Trophoblast cell (in vitro differentiated cells and primary cell): Measurements from ENCODE around the gene NCOA6.

Experiments used
- DNase-seq, 2 donors: peaks; one replicate each; pipeline ENCODE4 v3.0.0-alpha.2; 2016
- H2AFZ ChIP-seq: 2 replicates; pipeline ENCODE4 v1.6.1; 2013; ENCODE audit warnings: low read length, moderate library complexity, mild to moderate bottlenecking; ENCODE audit not compliant: insufficient read depth, poor library complexity
- H2AK5ac ChIP-seq: 2 replicates; pipeline ENCODE4 v1.6.1; 2013; ENCODE audit warnings: mild to moderate bottlenecking, low read length
- H2BK120ac ChIP-seq: 2 replicates; pipeline ENCODE4 v1.6.1; 2013; ENCODE audit warnings: low read length, mild to moderate bottlenecking, moderate library complexity; ENCODE audit not compliant: insufficient read depth, poor library complexity
- H2BK12ac ChIP-seq: 2 replicates; pipeline ENCODE4 v1.6.1; 2013; ENCODE audit warnings: mild to moderate bottlenecking, low read length, moderate library complexity
- H2BK5ac ChIP-seq: 2 replicates; pipeline ENCODE4 v1.6.1; 2013; ENCODE audit warnings: low read length, low read depth, moderate library complexity, mild to moderate bottlenecking; ENCODE audit not compliant: poor library complexity
- H3K14ac ChIP-seq: 2 replicates; pipeline ENCODE4 v1.6.1; 2013; ENCODE audit warnings: mild to moderate bottlenecking, low read length
- H3K18ac ChIP-seq: 2 replicates; pipeline ENCODE4 v1.6.1; 2013; ENCODE audit warnings: mild to moderate bottlenecking, low read length
- H3K23ac ChIP-seq: 2 replicates; pipeline ENCODE4 v1.6.1; 2013; ENCODE audit warnings: low read length
- H3K27ac ChIP-seq: 2 replicates; pipeline ENCODE4 v1.5.1; 2013; ENCODE audit warnings: low read depth, mild to moderate bottlenecking, inconsistent platforms, low read length, moderate library complexity
- H3K27me3 ChIP-seq: 2 replicates; pipeline ENCODE4 v1.6.1; 2013; ENCODE audit warnings: inconsistent platforms, mild to moderate bottlenecking, low read length, moderate library complexity; ENCODE audit not compliant: insufficient read depth
- H3K36me3 ChIP-seq, 2 experiments: 1 replicate in 1 of 2; 2 replicates in 1 of 2; pipeline ENCODE4 v1.6.1; 2013; ENCODE audit warnings: low read length in 2 of 2, mild to moderate bottlenecking in 2 of 2, moderate library complexity in 1 of 2; ENCODE audit not compliant: insufficient read depth in 2 of 2, control insufficient read depth in 1 of 2
- H3K4ac ChIP-seq: 2 replicates; pipeline ENCODE4 v1.6.1; 2013; ENCODE audit warnings: low read depth, mild to moderate bottlenecking, low read length, moderate library complexity
- H3K4me1 ChIP-seq, 2 experiments: 1 replicate in 1 of 2; 2 replicates in 1 of 2; pipeline ENCODE4 v1.6.1; 2013; ENCODE audit warnings: low read length in 2 of 2, mild to moderate bottlenecking in 2 of 2, moderate library complexity in 1 of 2; ENCODE audit not compliant: insufficient read depth in 2 of 2, control insufficient read depth in 1 of 2
- H3K4me2 ChIP-seq: 2 replicates; pipeline ENCODE4 v1.6.1; 2013; ENCODE audit warnings: inconsistent platforms, mild to moderate bottlenecking, low read length, moderate library complexity
- H3K4me3 ChIP-seq: 2 replicates; pipeline ENCODE4 v1.5.1; 2013; ENCODE audit warnings: mild to moderate bottlenecking, low read depth, low read length, inconsistent platforms
- H3K79me1 ChIP-seq: one replicate; pipeline ENCODE4 v1.6.1; 2013; ENCODE audit warnings: low read length
- H3K79me2 ChIP-seq: 2 replicates; pipeline ENCODE4 v1.6.1; 2013; ENCODE audit warnings: low read length, mild to moderate bottlenecking; ENCODE audit not compliant: control insufficient read depth, insufficient read depth, poor library complexity
- H3K9ac ChIP-seq: 2 replicates; pipeline ENCODE4 v1.6.1; 2013; ENCODE audit warnings: mild to moderate bottlenecking, low read length
- H3K9me3 ChIP-seq: 2 replicates; pipeline ENCODE4 v1.6.1; 2013; ENCODE audit warnings: low read depth, mild to moderate bottlenecking, control low read depth, inconsistent platforms, low read length; ENCODE audit not compliant: insufficient read depth
- H4K12ac ChIP-seq: 2 replicates; pipeline ENCODE4 v1.6.1; 2013; ENCODE audit warnings: low read depth, mild to moderate bottlenecking, low read length, moderate library complexity
- H4K8ac ChIP-seq: 2 replicates; pipeline ENCODE4 v1.6.1; 2013; ENCODE audit warnings: low read depth, mild to moderate bottlenecking, low read length, moderate library complexity
- H4K91ac ChIP-seq: one replicate; pipeline ENCODE4 v1.6.1; 2013; ENCODE audit warnings: low read depth, mild to moderate bottlenecking, low read length, moderate library complexity
- WGBS: extraction: QIAGEN DNeasy Blood & Tissue Kit; methylation state at CpG from one replicate; pipeline ENCODE4 v1.1.7; 2013; ENCODE audit warnings: missing lambda C conversion rate; ENCODE audit not compliant: insufficient read length, insufficient coverage; ENCODE audit errors: extremely low coverage; 5-methylcytosine and 5-hydroxymethylcytosine counted together

NCOA6 gene

DNA sequence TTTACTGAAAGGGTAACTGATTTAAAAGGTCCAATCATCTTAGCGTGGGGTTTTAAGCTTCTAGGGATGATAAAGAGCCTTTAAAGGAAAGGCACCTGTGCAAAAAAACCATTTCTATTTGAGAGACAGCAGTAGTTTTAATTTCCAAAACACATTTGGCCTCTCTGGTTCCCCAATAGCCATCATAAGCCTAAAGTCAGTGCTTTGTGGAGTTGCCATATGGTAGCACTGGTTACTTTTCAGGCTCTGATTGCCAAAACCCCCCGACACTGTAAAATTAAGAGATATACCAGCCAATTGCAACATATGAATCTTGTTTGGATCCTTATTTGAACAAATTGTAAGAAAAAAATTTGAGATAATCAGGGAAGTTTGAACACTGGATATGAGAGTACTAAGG lies 76.7 kb downstream of the NCOA6 start:
- no peak overlapping the region for H3K4ac ChIP-seq
- H4K91ac ChIP-seq: no peak overlapping the region
- no peak overlapping the region for H3K27ac ChIP-seq
- H2AK5ac ChIP-seq: no peak overlapping the region
- no peak overlapping the region for H2AFZ ChIP-seq
- no CpG with 5 or more reads among the region's 2 CpGs for WGBS
- H4K8ac ChIP-seq: no peak overlapping the region
- no peaks in the 10 kb centered on the region for H3K27me3 ChIP-seq
- H3K9me3 ChIP-seq: no peaks in the 10 kb centered on the region
- H2BK5ac ChIP-seq: no peak overlapping the region
- DNase-seq: no peak
- no peak overlapping the region for H3K18ac ChIP-seq
- no peaks in the 10 kb centered on the region for H3K79me1 ChIP-seq
- H3K4me3 ChIP-seq: no peak overlapping the region
- no peak overlapping the region for H4K12ac ChIP-seq
- no peak overlapping the region for H3K4me2 ChIP-seq
- peaks cover 26 to 29% of the 10 kb centered on the region in 2 experiments for H3K36me3 ChIP-seq
- H3K14ac ChIP-seq: no peak overlapping the region
- no peaks in the 10 kb centered on the region for H3K4me1 ChIP-seq
- no peak overlapping the region for H3K23ac ChIP-seq
- H3K79me2 ChIP-seq: no peaks in the 10 kb centered on the region
- no peak overlapping the region for H2BK120ac ChIP-seq
- no peak overlapping the region for H3K9ac ChIP-seq
- H2BK12ac ChIP-seq: no peak overlapping the region

DNA sequence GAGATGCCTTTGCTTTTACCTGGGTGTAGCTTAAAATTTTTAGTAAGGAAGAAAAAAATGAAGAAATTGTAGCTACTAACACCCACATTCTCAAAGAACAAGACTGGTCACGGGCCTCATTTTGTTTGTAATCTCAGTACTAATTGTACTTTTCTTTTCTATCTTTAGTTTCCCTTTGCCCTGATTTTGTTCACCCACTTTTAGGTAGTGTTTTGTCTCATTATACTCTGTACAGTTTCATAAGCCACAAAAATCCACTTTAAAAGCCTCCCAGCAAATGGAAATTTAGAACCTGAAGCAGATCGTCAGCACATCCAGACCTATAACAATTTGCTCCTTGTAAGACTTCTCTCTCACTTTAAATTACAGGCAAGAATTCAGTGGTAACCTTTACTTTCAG lies 78.0 kb downstream of the NCOA6 start:
- Histone ChIP-seq H3K4ac (no peak overlapping the region), H3K79me2 (no peaks in the 10 kb centered on the region), H2BK5ac (no peak overlapping the region), H3K79me1 (no peaks in the 10 kb centered on the region), H3K18ac (no peak overlapping the region), H3K27me3 (no peaks in the 10 kb centered on the region), H2AK5ac (no peak overlapping the region), H3K9me3 (peaks cover 1% of the 10 kb centered on the region), H3K27ac (no peak overlapping the region), H4K8ac (no peak overlapping the region), H2BK120ac (no peak overlapping the region), H3K36me3 (peaks cover 29 to 33% of the 10 kb centered on the region in 2 experiments), H4K12ac (no peak overlapping the region), H2AFZ (no peak overlapping the region), H3K4me2 (no peak overlapping the region), H2BK12ac (no peak overlapping the region), H3K14ac (no peak overlapping the region), H3K4me1 (no peaks in the 10 kb centered on the region), H4K91ac (no peak overlapping the region), H3K4me3 (no peak overlapping the region), H3K23ac (no peak overlapping the region), H3K9ac (no peak overlapping the region)
- no CpG with 5 or more reads among the region's 2 CpGs for WGBS
- no peak for DNase-seq

DNA sequence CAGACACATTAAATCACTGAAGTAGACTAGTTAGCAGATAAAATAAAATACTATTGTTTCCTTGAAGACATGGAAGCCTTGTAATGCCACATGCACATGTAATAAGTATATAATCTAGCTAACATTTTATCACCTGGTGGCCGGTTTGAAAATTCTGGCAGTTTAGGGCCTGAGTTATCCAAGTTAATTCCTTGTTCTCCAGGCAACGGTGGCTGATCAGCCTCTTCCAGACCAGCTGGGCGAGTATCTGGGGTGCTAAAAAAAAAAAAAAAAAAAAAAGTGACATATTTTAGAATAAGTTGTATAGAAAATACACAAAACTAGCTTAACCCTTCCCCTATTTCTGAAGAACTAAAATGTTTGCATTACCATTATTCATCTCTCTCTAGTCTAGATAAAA lies 78.8 kb downstream of the NCOA6 start:
- no peaks in the 10 kb centered on the region for H3K27me3 ChIP-seq
- no peak overlapping the region for H3K14ac ChIP-seq
- WGBS: no CpG with 5 or more reads among the region's 3 CpGs
- no peaks in the 10 kb centered on the region for H3K4me1 ChIP-seq
- H2AK5ac ChIP-seq: no peak overlapping the region
- no peak overlapping the region for H3K23ac ChIP-seq
- H3K36me3 ChIP-seq: peaks cover 30 to 41% of the 10 kb centered on the region in 2 experiments
- no peak overlapping the region for H2AFZ ChIP-seq
- H4K91ac ChIP-seq: no peak overlapping the region
- H3K4me2 ChIP-seq: no peak overlapping the region
- H3K9ac ChIP-seq: no peak overlapping the region
- no peak overlapping the region for H3K18ac ChIP-seq
- no peaks in the 10 kb centered on the region for H3K79me1 ChIP-seq
- no peak overlapping the region for H2BK120ac ChIP-seq
- no peak overlapping the region for H4K12ac ChIP-seq
- no peak overlapping the region for H2BK12ac ChIP-seq
- H4K8ac ChIP-seq: no peak overlapping the region
- H3K79me2 ChIP-seq: no peaks in the 10 kb centered on the region
- H3K4ac ChIP-seq: no peak overlapping the region
- DNase-seq: no peak
- H3K27ac ChIP-seq: no peak overlapping the region
- peaks cover 1% of the 10 kb centered on the region for H3K9me3 ChIP-seq
- no peak overlapping the region for H2BK5ac ChIP-seq
- H3K4me3 ChIP-seq: no peak overlapping the region

DNA sequence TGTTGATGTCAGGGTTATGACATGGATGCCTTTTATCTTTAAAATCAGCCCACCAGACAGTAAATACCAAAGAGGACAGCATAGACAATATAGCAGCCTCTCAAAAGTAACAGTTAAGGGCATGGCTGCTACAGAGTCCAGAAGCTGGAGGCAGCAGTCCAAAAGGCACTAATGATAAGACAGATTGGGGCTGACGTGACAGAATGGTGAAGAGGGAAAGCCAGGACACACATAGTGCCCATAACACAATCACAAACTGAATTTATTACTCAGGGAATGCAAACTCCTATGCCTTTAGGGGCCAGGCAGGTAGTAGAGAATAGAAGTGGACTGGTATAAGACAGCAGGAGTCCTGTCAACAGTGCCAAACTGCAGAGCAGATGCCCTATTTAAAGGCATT lies 80.6 kb downstream of the NCOA6 start:
- Histone ChIP-seq H2BK120ac (no peak overlapping the region), H4K12ac (no peak overlapping the region), H4K8ac (no peak overlapping the region), H3K4ac (no peak overlapping the region), H3K4me3 (no peak overlapping the region), H2BK5ac (no peak overlapping the region), H3K4me2 (no peak overlapping the region), H3K18ac (no peak overlapping the region), H2AK5ac (no peak overlapping the region), H3K4me1 (no peaks in the 10 kb centered on the region), H3K79me1 (no peaks in the 10 kb centered on the region), H3K9me3 (peaks cover 1% of the 10 kb centered on the region), H4K91ac (no peak overlapping the region), H3K9ac (no peak overlapping the region), H3K79me2 (no peaks in the 10 kb centered on the region), H2AFZ (no peak overlapping the region), H3K27me3 (no peaks in the 10 kb centered on the region), H3K36me3 (peaks cover 30 to 49% of the 10 kb centered on the region in 2 experiments), H2BK12ac (no peak overlapping the region), H3K23ac (no peak overlapping the region), H3K27ac (no peak overlapping the region), H3K14ac (no peak overlapping the region)
- DNase-seq: no peak
- no CpG with 5 or more reads among the region's 1 CpG for WGBS
